Myocyte (in vitro differentiated cells): ENCODE data around the gene PITPNC1. TPM values are rescaled to one million over a fixed set of nuclear protein-coding genes. Genes with fewer than 3 reads are reported as not detected.
"Not testable (repeated sequence)": the region's sequence is repeated elsewhere in the genome, so short reads cannot be mapped to it uniquely, and the experiment has no call there.

Experiments used
- DNase-seq: peaks from one replicate; pipeline ENCODE4 v3.0.0-alpha.2; 2012; ENCODE audit warnings: low read depth
- total RNA-seq: library from RNA; depleted of rRNA; stranded (reverse); fragments of >200 nt; gene quantifications from 2 replicates; pipeline ENCODE4 v1.2.3, GENCODE V29; 2014

PITPNC1 gene
- total RNA-seq, 1 donor from 2014 or later: 3.8 TPM

DNA sequence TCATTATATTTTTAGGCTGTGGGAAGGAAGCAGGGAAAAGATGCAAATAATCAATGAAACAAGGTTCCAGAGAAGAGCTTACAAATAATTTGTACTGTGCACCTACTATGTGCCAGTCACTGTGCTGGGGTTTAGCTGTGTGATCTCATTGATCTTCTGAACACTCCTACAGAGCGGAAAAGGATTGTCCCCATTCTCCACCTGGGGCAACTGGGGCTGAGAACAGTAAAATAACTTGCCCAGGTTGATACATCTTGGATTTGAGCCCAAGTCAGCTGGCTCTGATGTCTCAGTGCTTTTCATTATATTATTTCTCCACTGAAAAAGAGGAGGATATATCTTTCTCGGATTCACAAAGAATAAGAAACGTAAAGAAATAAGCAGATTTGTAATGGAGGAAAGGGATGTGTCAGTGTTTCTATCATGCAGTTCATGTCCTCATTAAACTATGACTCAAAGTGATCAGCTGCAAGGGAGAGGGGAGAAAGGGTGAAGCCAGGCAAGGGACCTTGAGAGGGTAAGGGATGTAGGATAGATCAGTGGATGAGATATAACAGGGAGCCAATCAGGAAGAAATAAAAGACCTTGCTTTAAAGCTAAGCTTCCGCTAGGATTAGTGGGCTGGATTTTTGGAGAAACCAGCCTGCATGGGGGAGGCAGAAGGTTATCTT is 197.0 kb downstream of the PITPNC1 start:
- no peak for DNase-seq

- DNase-seq: no peak
These were observed 197.7 kb downstream of the PITPNC1 start for GRCh38 chr17:67574658-67575293.

GRCh38 chr17:67575325-67575724 is 198.2 kb downstream of the PITPNC1 start:
- DNase-seq: no peak

DNA sequence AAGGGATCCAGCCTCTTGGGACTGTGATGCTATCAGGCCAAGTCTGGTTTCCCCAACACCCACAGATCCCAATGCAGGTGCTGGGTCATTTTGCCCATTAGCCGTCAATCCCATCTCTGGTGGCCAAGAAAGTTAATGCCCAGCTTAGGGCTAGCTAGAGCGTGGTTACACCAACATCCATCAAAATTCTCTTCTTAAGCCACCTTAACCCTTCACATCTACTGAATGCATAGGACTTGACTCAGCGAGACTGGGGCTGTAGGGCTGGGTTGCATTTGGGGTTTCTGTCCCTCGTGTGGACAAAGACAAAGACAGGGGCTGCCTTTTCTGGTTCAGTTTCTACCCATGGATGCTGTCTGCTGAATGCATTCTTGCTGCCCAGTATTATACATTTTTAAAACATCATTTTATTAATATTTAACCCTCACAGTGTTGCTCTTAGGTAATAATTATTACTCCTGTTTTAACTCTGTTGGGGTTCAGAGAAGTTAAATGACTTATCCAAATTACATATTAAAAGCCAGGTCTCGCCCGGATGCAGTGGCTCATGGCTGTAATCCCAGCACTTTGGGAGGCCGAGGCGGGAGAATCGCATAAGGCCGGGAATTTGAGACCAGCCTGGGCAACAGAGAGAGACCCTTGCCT is 199.5 kb downstream of the PITPNC1 start:
- no peak for DNase-seq

DNA sequence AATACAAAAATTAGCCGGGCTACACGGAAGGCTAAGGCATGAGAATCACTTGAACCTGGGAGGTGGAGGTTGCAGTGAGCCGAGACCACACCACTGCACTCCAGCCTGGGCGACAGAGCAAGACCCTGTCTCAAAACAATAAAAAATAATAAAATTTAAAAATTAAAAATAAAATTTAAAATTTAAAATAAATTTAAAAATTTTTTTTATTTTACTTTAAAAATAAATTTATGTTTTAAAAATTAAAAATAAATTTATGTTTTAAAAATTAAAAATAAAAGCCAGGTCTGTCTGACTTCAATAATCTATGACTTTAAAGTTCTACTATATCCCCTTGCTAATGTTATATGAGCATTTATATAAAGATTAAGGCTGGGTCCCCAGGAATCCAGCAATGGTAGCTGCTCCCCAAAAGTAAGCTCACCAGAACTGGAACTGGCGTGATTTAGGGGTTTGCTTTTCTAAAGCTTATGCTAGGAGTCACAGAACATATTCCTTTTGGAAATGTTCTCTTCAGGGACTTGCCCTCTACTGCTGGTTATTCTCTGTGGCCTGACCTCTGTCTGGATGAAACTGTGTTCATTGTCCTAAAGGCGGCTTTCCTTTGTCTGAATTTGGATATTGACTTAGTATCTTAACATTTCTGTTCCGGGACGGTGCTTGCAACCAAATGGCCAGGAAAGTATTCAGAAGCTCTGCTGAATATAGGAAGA is 200.5 kb downstream of the PITPNC1 start:
- DNase-seq: no peak

GRCh38 chr17:67578142-67578457 is 201.0 kb downstream of the PITPNC1 start:
- no peak for DNase-seq

DNA sequence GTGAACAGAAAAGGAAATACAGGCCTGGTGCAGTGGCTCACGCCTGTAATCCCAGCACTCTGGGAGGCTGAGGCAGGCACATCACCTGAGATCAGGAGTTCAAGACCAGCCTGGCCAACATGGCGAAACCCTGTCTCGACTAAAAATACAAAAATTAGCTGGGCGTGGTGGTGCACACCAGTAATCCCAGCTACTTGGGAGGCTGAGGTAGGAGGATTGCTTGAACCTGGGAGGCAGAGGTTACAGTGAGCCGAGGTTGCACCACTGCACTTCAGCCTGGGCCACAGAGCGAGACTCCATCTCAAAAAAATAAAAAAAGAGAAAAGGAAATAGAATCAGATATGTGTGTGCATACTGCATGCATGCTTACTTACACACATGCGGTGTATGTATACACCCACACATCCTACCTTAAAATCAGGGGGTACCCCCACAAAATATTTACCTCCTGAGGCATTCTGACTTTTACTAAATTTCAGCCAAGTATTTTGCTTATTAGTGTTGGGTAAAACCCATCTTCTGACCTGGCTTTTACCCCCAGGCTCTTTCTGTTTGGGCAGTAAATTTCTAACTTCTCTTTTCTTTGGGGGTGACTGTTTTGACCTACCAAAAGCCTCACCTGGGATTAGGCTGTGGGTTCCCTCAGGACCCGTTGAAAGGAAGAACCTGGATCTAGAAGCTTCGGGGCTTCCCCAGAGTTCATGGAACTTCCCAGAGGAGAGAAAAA is 201.8 kb downstream of the PITPNC1 start:
- not testable (repeated sequence) for DNase-seq

DNA sequence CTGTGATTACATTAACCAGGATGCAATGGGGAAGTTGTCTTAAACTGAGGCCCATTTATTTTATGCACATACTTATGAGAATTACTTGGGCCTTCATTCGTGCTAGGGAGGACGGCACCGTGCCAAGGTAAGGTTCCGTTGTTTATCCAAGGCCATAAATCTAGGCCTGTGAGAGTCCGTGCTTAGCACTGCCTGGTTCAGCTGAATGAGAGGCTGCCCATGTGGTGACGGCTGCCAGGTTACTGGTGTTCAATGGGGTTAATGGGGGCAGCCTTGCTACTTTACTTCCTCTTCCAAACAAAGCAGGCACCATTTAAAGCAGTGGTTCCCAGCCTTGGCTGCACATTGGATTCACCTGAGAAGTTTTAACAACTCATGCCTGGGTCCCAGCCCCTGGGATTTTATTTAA is 205.6 kb downstream of the PITPNC1 start:
- DNase-seq: no peak

DNA sequence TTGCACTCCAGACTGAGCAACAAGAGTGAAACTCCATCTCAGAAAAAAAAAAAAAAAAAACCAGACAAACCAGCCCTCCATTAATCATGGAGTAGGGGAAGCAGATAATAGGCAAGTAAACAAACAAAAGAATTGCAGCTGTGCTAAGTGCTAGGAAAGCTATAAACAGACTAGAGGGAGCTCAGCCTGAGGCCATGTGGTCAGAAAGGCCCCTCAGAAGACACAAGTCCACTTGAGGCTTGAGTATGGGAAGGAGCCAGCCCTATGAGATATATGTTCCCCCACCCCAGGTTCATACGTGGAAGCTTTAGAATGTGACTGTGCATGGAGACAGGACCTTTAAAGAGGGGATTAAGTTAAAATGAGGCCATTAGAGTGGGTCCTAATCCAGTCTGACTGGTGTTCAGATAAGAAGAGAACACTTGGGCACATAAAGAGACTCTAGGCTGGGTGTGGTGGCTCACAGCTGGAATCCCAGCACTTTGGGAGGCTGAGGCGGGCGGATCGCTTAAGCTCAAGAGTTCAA is 208.1 kb downstream of the PITPNC1 start:
- peak; percentile 26 for DNase-seq

- no peak for DNase-seq
These were observed 211.2 kb downstream of the PITPNC1 start for GRCh38 chr17:67588326-67588725.

GRCh38 chr17:67594115-67594880 is 217.2 kb downstream of the PITPNC1 start:
- DNase-seq: no peak

DNA sequence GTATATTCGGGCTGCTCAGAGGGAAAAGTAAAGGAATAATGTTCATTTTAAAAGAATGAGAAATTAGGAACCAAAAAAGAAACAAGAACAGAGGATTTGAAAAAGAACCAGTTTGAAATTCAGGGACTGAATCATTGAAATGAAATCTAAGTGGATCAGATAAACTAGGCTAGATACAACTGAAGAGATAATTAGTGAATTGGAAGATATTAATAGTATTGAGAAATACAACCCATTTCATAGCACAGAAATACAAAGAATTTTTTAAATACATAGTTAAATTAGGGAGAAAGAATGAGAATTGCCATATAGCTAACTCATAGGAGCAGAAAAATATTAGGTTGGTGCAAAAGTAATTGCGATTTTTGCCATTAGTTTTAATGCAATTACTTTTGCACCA is 223.3 kb downstream of the PITPNC1 start:
- DNase-seq: no peak

DNA sequence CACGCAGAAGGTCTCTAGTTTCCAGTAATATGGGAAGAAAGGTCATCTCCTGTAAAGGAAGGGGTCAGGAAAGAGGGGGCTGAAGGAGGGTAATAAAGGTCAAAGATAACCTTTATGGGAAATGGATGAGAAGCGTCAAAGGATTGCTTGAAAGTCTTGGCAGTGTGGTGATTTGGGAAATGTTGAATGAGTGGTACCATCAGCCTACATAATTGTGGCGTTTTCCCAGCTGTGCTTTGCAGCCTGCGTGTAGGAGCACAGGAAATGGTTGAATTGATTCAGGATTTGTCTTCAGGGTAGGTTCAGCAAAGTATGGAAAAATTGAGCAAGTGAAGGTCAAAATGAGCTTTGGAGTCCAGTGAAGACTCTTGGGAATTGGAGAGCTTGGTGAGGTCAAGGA is 224.8 kb downstream of the PITPNC1 start:
- DNase-seq: no peak

GRCh38 chr17:67602444-67602843 is 225.4 kb downstream of the PITPNC1 start:
- DNase-seq: no peak

- peak; percentile 56 for DNase-seq
These were observed 225.9 kb downstream of the PITPNC1 start for GRCh38 chr17:67602974-67603373.

GRCh38 chr17:67605256-67605912 is 228.3 kb downstream of the PITPNC1 start:
- DNase-seq: no peak

GRCh38 chr17:67606471-67606870 is 229.4 kb downstream of the PITPNC1 start:
- DNase-seq: no peak

DNA sequence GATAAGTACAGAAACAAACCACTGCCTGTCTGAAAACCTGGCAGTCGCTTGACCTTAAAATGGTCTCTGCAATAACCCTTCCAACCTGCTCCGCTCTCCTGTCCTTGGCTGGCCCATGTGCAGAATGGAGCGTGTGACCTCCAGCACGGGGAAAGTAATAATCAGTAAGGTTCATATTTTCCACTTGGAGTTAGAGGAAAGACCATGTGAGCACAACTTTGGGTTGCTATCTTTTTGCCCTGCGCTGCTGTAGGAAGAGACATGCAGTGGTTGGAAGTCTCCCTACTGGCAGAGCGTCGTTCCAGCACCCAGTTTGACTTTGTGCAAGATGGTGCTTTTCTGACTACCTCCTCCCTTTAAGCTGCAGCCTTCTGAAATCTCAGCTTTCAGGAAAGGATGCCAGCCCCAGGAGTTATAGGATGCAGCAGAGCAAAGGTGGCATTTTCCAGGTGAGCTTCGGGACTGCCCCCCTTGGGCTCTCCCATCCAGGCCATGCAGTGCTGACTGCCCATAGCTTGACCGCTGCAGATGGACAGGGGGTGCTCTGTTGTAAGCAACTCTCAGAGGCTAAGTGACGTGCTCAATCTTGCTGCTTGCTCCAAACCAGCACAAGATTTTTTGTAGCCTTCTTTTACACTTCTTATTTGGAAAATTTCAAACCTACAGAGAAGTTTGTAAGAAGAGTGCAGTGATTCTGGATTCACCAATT is 230.0 kb downstream of the PITPNC1 start:
- no peak for DNase-seq

DNA sequence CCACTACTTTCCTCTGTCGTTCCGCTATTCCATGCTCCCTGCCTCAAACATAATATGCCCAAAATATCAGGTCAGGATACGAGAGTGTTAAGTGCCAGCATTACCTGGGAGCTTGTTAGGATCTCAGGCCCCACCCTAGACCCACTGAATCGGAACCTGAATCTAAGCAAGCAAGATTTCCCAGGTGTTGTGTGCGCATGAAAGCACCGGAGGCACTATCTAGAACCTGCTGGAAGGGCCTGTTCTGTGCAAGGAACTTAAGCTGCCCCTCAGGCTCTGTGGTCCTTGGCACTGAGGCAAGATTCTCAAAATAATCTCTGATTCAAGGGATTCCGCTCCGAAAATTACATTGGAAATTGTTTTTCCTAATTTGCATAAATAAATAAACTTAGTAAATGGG is 233.0 kb downstream of the PITPNC1 start:
- DNase-seq: no peak
